Measurements from ENCODE around the gene FGF14.

FGF14 gene

GRCh38 chr13:102214956-102215355, 186.9 kb downstream of the FGF14 start:
- Histone ChIP-seq H3K9ac (ENCODE audit: low read length) (no peak overlapping the region), H3K18ac (ENCODE audit: low read length) (no peak overlapping the region), H3K27me3 (ENCODE audit: insufficient read depth, low read length, poor library complexity) (no peaks in the 10 kb centered on the region), H3K4me2 (ENCODE audit: low read length) (no peak overlapping the region), H3K4me3 (ENCODE audit: low read length) (no peak overlapping the region), H3K23ac (ENCODE audit: low read length) (no peak overlapping the region), H3K27ac (ENCODE audit: low read depth, low read length) (no peak overlapping the region), H3K4ac (ENCODE audit: low read depth, low read length) (no peak overlapping the region), H3K56ac (ENCODE audit: low read length) (no peak overlapping the region), H3K4me1 (ENCODE audit: control insufficient read depth, low read depth, low read length) (peaks cover 2% of the 10 kb centered on the region), H4K5ac (ENCODE audit: low read length) (no peak overlapping the region), H2AK5ac (ENCODE audit: low read length) (no peak overlapping the region), H3K36me3 (ENCODE audit: control insufficient read depth, insufficient read depth, low read length) (no peaks in the 10 kb centered on the region), H3K79me1 (ENCODE audit: low read length) (no peaks in the 10 kb centered on the region), H2BK5ac (ENCODE audit: low read length) (no peak overlapping the region), H2BK120ac (ENCODE audit: low read depth, low read length) (no peak overlapping the region), H3K79me2 (ENCODE audit: control insufficient read depth, insufficient read depth, low read length) (no peaks in the 10 kb centered on the region), H4K8ac (ENCODE audit: low read depth, low read length) (no peak overlapping the region), H2BK15ac (replicated peaks; ENCODE audit: low read depth) (no peak overlapping the region)
- no peak for DNase-seq

- Histone ChIP-seq H3K36me3 (ENCODE audit: control insufficient read depth, insufficient read depth, low read length) (no peaks in the 10 kb centered on the region), H3K79me1 (ENCODE audit: low read length) (no peaks in the 10 kb centered on the region), H3K4me2 (ENCODE audit: low read length) (no peak overlapping the region), H3K4me1 (ENCODE audit: control insufficient read depth, low read depth, low read length) (peaks cover 2% of the 10 kb centered on the region), H3K27me3 (ENCODE audit: insufficient read depth, low read length, poor library complexity) (no peaks in the 10 kb centered on the region), H2BK5ac (ENCODE audit: low read length) (no peak overlapping the region), H3K4ac (ENCODE audit: low read depth, low read length) (no peak overlapping the region), H3K27ac (ENCODE audit: low read depth, low read length) (no peak overlapping the region), H3K18ac (ENCODE audit: low read length) (no peak overlapping the region), H4K5ac (ENCODE audit: low read length) (no peak overlapping the region), H3K23ac (ENCODE audit: low read length) (no peak overlapping the region), H3K79me2 (ENCODE audit: control insufficient read depth, insufficient read depth, low read length) (no peaks in the 10 kb centered on the region), H3K4me3 (ENCODE audit: low read length) (no peak overlapping the region), H2BK15ac (replicated peaks; ENCODE audit: low read depth) (no peak overlapping the region), H2AK5ac (ENCODE audit: low read length) (no peak overlapping the region), H4K8ac (ENCODE audit: low read depth, low read length) (no peak overlapping the region), H3K56ac (ENCODE audit: low read length) (no peak overlapping the region), H3K9ac (ENCODE audit: low read length) (no peak overlapping the region), H2BK120ac (ENCODE audit: low read depth, low read length) (no peak overlapping the region)
- no CpG with 5 or more reads among the region's 3 CpGs for WGBS (ENCODE audit: extremely low coverage, insufficient coverage, low lambda C conversion rate)
- DNase-seq: peak; percentile 33
Measured at GRCh38 chr13:102212729-102213128, 189.1 kb downstream of the FGF14 start.

- Histone ChIP-seq H3K9ac (ENCODE audit: low read length) (no peak overlapping the region), H3K27ac (ENCODE audit: low read depth, low read length) (no peak overlapping the region), H3K27me3 (ENCODE audit: insufficient read depth, low read length, poor library complexity) (no peaks in the 10 kb centered on the region), H3K79me1 (ENCODE audit: low read length) (no peaks in the 10 kb centered on the region), H3K36me3 (ENCODE audit: control insufficient read depth, insufficient read depth, low read length) (no peaks in the 10 kb centered on the region), H3K4ac (ENCODE audit: low read depth, low read length) (no peak overlapping the region), H4K5ac (ENCODE audit: low read length) (no peak overlapping the region), H2AK5ac (ENCODE audit: low read length) (no peak overlapping the region), H3K4me3 (ENCODE audit: low read length) (no peak overlapping the region), H2BK15ac (replicated peaks; ENCODE audit: low read depth) (no peak overlapping the region), H3K4me2 (ENCODE audit: low read length) (no peak overlapping the region), H2BK120ac (ENCODE audit: low read depth, low read length) (no peak overlapping the region), H3K56ac (ENCODE audit: low read length) (no peak overlapping the region), H3K18ac (ENCODE audit: low read length) (no peak overlapping the region), H3K4me1 (ENCODE audit: control insufficient read depth, low read depth, low read length) (peaks cover 2% of the 10 kb centered on the region), H3K23ac (ENCODE audit: low read length) (no peak overlapping the region), H4K8ac (ENCODE audit: low read depth, low read length) (no peak overlapping the region), H3K79me2 (ENCODE audit: control insufficient read depth, insufficient read depth, low read length) (no peaks in the 10 kb centered on the region), H2BK5ac (ENCODE audit: low read length) (no peak overlapping the region)
- no peak for DNase-seq
Measured at GRCh38 chr13:102208347-102208746, 193.5 kb downstream of the FGF14 start.

GRCh38 chr13:102207680-102208342, 194.0 kb downstream of the FGF14 start:
- no peak overlapping the region for H2BK5ac ChIP-seq (ENCODE audit: low read length)
- no peak overlapping the region for H2BK15ac ChIP-seq (replicated peaks; ENCODE audit: low read depth)
- H3K27ac ChIP-seq (ENCODE audit: low read depth, low read length): no peak overlapping the region
- H3K9ac ChIP-seq (ENCODE audit: low read length): no peak overlapping the region
- H3K79me2 ChIP-seq (ENCODE audit: control insufficient read depth, insufficient read depth, low read length): no peaks in the 10 kb centered on the region
- no peak overlapping the region for H3K4me3 ChIP-seq (ENCODE audit: low read length)
- no peak overlapping the region for H3K18ac ChIP-seq (ENCODE audit: low read length)
- H3K4me1 ChIP-seq (ENCODE audit: control insufficient read depth, low read depth, low read length): no peaks in the 10 kb centered on the region
- DNase-seq: no peak
- no CpG with 5 or more reads among the region's 3 CpGs for WGBS (ENCODE audit: extremely low coverage, insufficient coverage, low lambda C conversion rate)
- H3K56ac ChIP-seq (ENCODE audit: low read length): no peak overlapping the region
- no peak overlapping the region for H4K5ac ChIP-seq (ENCODE audit: low read length)
- H2AK5ac ChIP-seq (ENCODE audit: low read length): no peak overlapping the region
- no peak overlapping the region for H3K4me2 ChIP-seq (ENCODE audit: low read length)
- H3K36me3 ChIP-seq (ENCODE audit: control insufficient read depth, insufficient read depth, low read length): no peaks in the 10 kb centered on the region
- H3K79me1 ChIP-seq (ENCODE audit: low read length): no peaks in the 10 kb centered on the region
- no peaks in the 10 kb centered on the region for H3K27me3 ChIP-seq (ENCODE audit: insufficient read depth, low read length, poor library complexity)
- H3K23ac ChIP-seq (ENCODE audit: low read length): no peak overlapping the region
- H2BK120ac ChIP-seq (ENCODE audit: low read depth, low read length): no peak overlapping the region
- H4K8ac ChIP-seq (ENCODE audit: low read depth, low read length): no peak overlapping the region
- no peak overlapping the region for H3K4ac ChIP-seq (ENCODE audit: low read depth, low read length)

- H3K4me3 ChIP-seq (ENCODE audit: low read length): no peak overlapping the region
- no peak overlapping the region for H2BK15ac ChIP-seq (replicated peaks; ENCODE audit: low read depth)
- no peak overlapping the region for H2AK5ac ChIP-seq (ENCODE audit: low read length)
- no peak overlapping the region for H4K5ac ChIP-seq (ENCODE audit: low read length)
- H3K56ac ChIP-seq (ENCODE audit: low read length): no peak overlapping the region
- H3K18ac ChIP-seq (ENCODE audit: low read length): no peak overlapping the region
- no peaks in the 10 kb centered on the region for H3K79me2 ChIP-seq (ENCODE audit: control insufficient read depth, insufficient read depth, low read length)
- H3K9ac ChIP-seq (ENCODE audit: low read length): no peak overlapping the region
- H2BK120ac ChIP-seq (ENCODE audit: low read depth, low read length): no peak overlapping the region
- H3K36me3 ChIP-seq (ENCODE audit: control insufficient read depth, insufficient read depth, low read length): no peaks in the 10 kb centered on the region
- no peak overlapping the region for H2BK5ac ChIP-seq (ENCODE audit: low read length)
- no peak overlapping the region for H3K23ac ChIP-seq (ENCODE audit: low read length)
- no peaks in the 10 kb centered on the region for H3K4me1 ChIP-seq (ENCODE audit: control insufficient read depth, low read depth, low read length)
- H3K27me3 ChIP-seq (ENCODE audit: insufficient read depth, low read length, poor library complexity): no peaks in the 10 kb centered on the region
- no peak overlapping the region for H3K4ac ChIP-seq (ENCODE audit: low read depth, low read length)
- H3K27ac ChIP-seq (ENCODE audit: low read depth, low read length): no peak overlapping the region
- H3K4me2 ChIP-seq (ENCODE audit: low read length): no peak overlapping the region
- H3K79me1 ChIP-seq (ENCODE audit: low read length): no peaks in the 10 kb centered on the region
- no peak overlapping the region for H4K8ac ChIP-seq (ENCODE audit: low read depth, low read length)
- DNase-seq: no peak
Measured at GRCh38 chr13:102203718-102204117, 198.1 kb downstream of the FGF14 start.
